SU-DHL-6 (cell line): ENCODE results near the gene SYS1.

Experiments used
- H2AFZ ChIP-seq: fragments of 200-600 bp; sonication (generic); 2 replicates; pipeline ENCODE4 v1.6.1; 2014; ENCODE audit warnings: low read depth, mild to moderate bottlenecking, moderate library complexity, mixed read lengths, antibody characterized with exemption, low read length; ENCODE audit not compliant: severe bottlenecking
- H3F3A ChIP-seq: fragments of 200-600 bp; shearing (Covaris generic); 2 replicates; pipeline ENCODE4 v1.6.0; 2016; ENCODE audit warnings: antibody characterized with exemption, mild to moderate bottlenecking; ENCODE audit not compliant: insufficient read depth
- H3K27ac ChIP-seq: fragments of 200-600 bp; sonication (generic); 2 replicates; pipeline ENCODE4 v1.5.1; 2016; ENCODE audit warnings: low read depth, mild to moderate bottlenecking, low read length, moderate library complexity, mixed read lengths
- H3K27me3 ChIP-seq: fragments of 200-600 bp; sonication (generic), shearing (Covaris generic); 2 replicates; pipeline ENCODE4 v1.6.0; 2014; ENCODE audit warnings: mild to moderate bottlenecking, low read length
- H3K36me3 ChIP-seq: fragments of 200-600 bp; sonication (generic); 2 replicates; pipeline ENCODE4 v1.6.1; 2014; ENCODE audit warnings: mild to moderate bottlenecking, low read length, mixed read lengths
- H3K4me2 ChIP-seq: fragments of 300-600, 200-600 bp; shearing (Covaris generic), sonication (generic); 2 replicates; pipeline ENCODE4 v1.6.0; 2014; ENCODE audit warnings: low read length, low read depth, mild to moderate bottlenecking; ENCODE audit not compliant: poor library complexity, severe bottlenecking
- H3K4me3 ChIP-seq: fragments of 200-600 bp; sonication (generic); 2 replicates; pipeline ENCODE4 v1.5.1; 2014; ENCODE audit warnings: antibody characterized with exemption, low read length, mild to moderate bottlenecking, mixed read lengths; ENCODE audit not compliant: insufficient read depth, poor library complexity, severe bottlenecking
- H3K79me2 ChIP-seq: fragments of 200-600 bp; sonication (generic); 2 replicates; pipeline ENCODE4 v1.6.1; 2014; ENCODE audit warnings: mild to moderate bottlenecking, low read length, moderate library complexity; ENCODE audit not compliant: insufficient read depth
- H3K9ac ChIP-seq: fragments of 200-600 bp; sonication (generic); 2 replicates; pipeline ENCODE4 v1.7.0; 2014; ENCODE audit warnings: mild to moderate bottlenecking, low read length
- H3K9me2 ChIP-seq: fragments of 200-600 bp; sonication (generic); replicated peaks from 2 replicates; pipeline ENCODE4 v1.6.1; 2014; ENCODE audit warnings: low read length; ENCODE audit not compliant: insufficient read depth
- H3K9me3 ChIP-seq: fragments of 200-600 bp; sonication (generic); 2 replicates; pipeline ENCODE4 v1.6.1; 2014; ENCODE audit warnings: low read length, mixed read lengths; ENCODE audit not compliant: insufficient read depth
- H4K20me1 ChIP-seq: fragments of 200-600 bp; sonication (generic); 2 replicates; pipeline ENCODE4 v1.6.1; 2014; ENCODE audit warnings: low read depth, mild to moderate bottlenecking, antibody characterized with exemption, low read length, moderate library complexity, mixed read lengths
- CTCF ChIP-seq: fragments of 200-600 bp; sonication (generic); IDR thresholded peaks from one replicate; pipeline ENCODE4 v1.5.1; 2017; ENCODE audit warnings: antibody characterized with exemption, mild to moderate bottlenecking, low read length, moderate library complexity; ENCODE audit not compliant: insufficient read depth, poor library complexity, severe bottlenecking
- EZH2phosphoT487 ChIP-seq: fragments of 200-600 bp; sonication (generic), shearing (Covaris generic); conservative IDR thresholded peaks from 2 replicates; pipeline ENCODE4 v1.6.1; 2018; ENCODE audit warnings: mild to moderate bottlenecking, antibody characterized with exemption, low read length, moderate library complexity, mixed read lengths

The SYS1 gene

GRCh38 chr20:45400346-45401031 lies 37.5 kb downstream of the SYS1 start:
- H3K4me3 ChIP-seq, result no peak overlapping the region
- no peak overlapping the region for H3K9ac ChIP-seq
- no peak overlapping the region for H3K27ac ChIP-seq
- H4K20me1 ChIP-seq, result no peaks in the 10 kb centered on the region
- H2AFZ ChIP-seq, result no peak overlapping the region
- no peaks in the 10 kb centered on the region; the same call in 1 of the 2 replicates for H3K27me3 ChIP-seq
- no peaks in the 10 kb centered on the region for H3K9me2 ChIP-seq
- TF ChIP-seq CTCF (no peak), EZH2phosphoT487 (no peak)
- H3K79me2 ChIP-seq, result no peaks in the 10 kb centered on the region
- H3K36me3 ChIP-seq, result peaks cover 4% of the 10 kb centered on the region; the same call in 1 of the 2 replicates
- H3K4me2 ChIP-seq, result no peak overlapping the region
- peaks cover 20% of the 10 kb centered on the region; the same call in 1 of the 2 replicates for H3K9me3 ChIP-seq
- H3F3A ChIP-seq, result no peaks in the 10 kb centered on the region

GRCh38 chr20:45402946-45403345 lies 40.0 kb downstream of the SYS1 start:
- Histone ChIP-seq H3F3A (no peaks in the 10 kb centered on the region), H3K27me3 (no peaks in the 10 kb centered on the region; the same call in 1 of the 2 replicates), H3K9me2 (no peaks in the 10 kb centered on the region), H3K9me3 (peaks cover 20% of the 10 kb centered on the region; the same call in 1 of the 2 replicates), H2AFZ (no peak overlapping the region), H4K20me1 (no peaks in the 10 kb centered on the region), H3K27ac (no peak overlapping the region), H3K9ac (no peak overlapping the region), H3K36me3 (peaks cover 4% of the 10 kb centered on the region; the same call in 1 of the 2 replicates), H3K4me3 (no peak overlapping the region), H3K4me2 (no peak overlapping the region), H3K79me2 (no peaks in the 10 kb centered on the region)
- TF ChIP-seq CTCF (no peak), EZH2phosphoT487 (no peak)

- Histone ChIP-seq H3K9ac (no peak overlapping the region), H3K9me2 (no peaks in the 10 kb centered on the region), H3F3A (no peaks in the 10 kb centered on the region), H4K20me1 (no peaks in the 10 kb centered on the region), H3K27ac (no peak overlapping the region), H3K4me2 (no peak overlapping the region), H3K36me3 (peaks cover 4% of the 10 kb centered on the region; the same call in 1 of the 2 replicates), H3K79me2 (no peaks in the 10 kb centered on the region), H2AFZ (no peak overlapping the region), H3K27me3 (no peaks in the 10 kb centered on the region; the same call in 1 of the 2 replicates), H3K9me3 (peaks cover 20% of the 10 kb centered on the region; the same call in 1 of the 2 replicates), H3K4me3 (no peak overlapping the region)
- TF ChIP-seq CTCF, result no peak
- no peak for TF ChIP-seq EZH2phosphoT487
Observed at GRCh38 chr20:45404438-45404837, 41.5 kb downstream of the SYS1 start.
